Measurements from ENCODE around the gene ZNF565. TPM values are rescaled to one million over a fixed set of nuclear protein-coding genes. Genes with fewer than 3 reads are reported as not detected.

Gene ZNF565
- total and polyA plus RNA-seq, 2 of the 13 experiments (the other 11 are each of a cell fraction or from before 2014, with no cell fraction given) = 1.8 to 5.2 TPM

GRCh38 chr19:36215276-36216123, 1.0 kb upstream of the ZNF565 start (continued):
- TF ChIP-seq, protein P1, sequence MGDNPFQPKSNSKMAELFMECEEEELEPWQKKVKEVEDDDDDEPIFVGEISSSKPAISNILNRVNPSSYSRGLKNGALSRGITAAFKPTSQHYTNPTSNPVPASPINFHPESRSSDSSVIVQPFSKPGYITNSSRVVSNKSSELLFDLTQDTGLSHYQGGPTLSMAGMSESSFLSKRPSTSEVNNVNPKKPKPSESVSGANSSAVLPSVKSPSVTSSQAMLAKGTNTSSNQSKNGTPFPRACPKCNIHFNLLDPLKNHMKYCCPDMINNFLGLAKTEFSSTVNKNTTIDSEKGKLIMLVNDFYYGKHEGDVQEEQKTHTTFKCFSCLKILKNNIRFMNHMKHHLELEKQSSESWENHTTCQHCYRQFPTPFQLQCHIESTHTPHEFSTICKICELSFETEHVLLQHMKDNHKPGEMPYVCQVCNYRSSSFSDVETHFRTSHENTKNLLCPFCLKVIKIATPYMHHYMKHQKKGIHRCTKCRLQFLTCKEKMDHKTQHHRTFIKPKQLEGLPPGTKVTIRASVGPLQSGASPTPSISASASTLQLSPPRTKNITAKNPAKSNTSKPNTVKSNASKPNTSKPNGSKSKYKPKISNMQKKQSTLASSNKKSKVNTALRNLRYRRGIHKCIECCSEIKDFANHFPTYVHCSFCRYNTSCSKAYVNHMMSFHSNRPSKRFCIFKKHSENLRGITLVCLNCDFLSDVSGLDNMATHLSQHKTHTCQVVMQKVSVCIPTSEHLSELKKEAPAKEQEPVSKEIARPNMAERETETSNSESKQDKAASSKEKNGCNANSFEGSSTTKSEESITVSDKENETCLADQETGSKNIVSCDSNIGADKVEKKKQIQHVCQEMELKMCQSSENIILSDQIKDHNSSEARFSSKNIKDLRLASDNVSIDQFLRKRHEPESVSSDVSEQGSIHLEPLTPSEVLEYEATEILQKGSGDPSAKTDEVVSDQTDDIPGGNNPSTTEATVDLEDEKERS (CRISPR knock-in tag; IDR thresholded peaks at IDR 0.05) = no peak
- TF ChIP-seq NFKB2 (CRISPR knock-in tag; IDR thresholded peaks at IDR 0.05; ENCODE audit: borderline replicate concordance) (peak; percentile 59; the same call in 1 of the 2 replicates), ZNF501 (CRISPR knock-in tag; IDR thresholded peaks at IDR 0.05) (no peak; the same call in 1 of the 2 replicates), ZNF605 (CRISPR knock-in tag; IDR thresholded peaks at IDR 0.05) (peak; percentile 4; the same call in 1 of the 2 replicates), ZBTB21 (CRISPR knock-in tag; IDR thresholded peaks at IDR 0.05) (no peak), PHF21A (CRISPR knock-in tag; IDR thresholded peaks at IDR 0.05) (peak; percentile 8; the same call in 1 of the 2 replicates), ZBTB38 (CRISPR knock-in tag; IDR thresholded peaks at IDR 0.05) (0 out of 2 replicates have a peak, but pooled peaks have one; percentile 24), NR3C1 (CRISPR knock-in tag; IDR thresholded peaks at IDR 0.05) (no peak), ZNF850 (CRISPR knock-in tag; conservative IDR thresholded peaks at IDR 0.05) (no peak), SRSF1 (optimal IDR thresholded peaks at IDR 0.05; ENCODE audit: low read depth, low read length) (no peak), CENPX (CRISPR knock-in tag; IDR thresholded peaks at IDR 0.05) (no peak), POLR2G (IDR thresholded peaks at IDR 0.05; ENCODE audit: low read depth, low read length) (peak; percentile 91), TSC22D2 (CRISPR knock-in tag; IDR thresholded peaks at IDR 0.05; ENCODE audit: borderline replicate concordance) (no peak), ZNF333 (CRISPR knock-in tag; IDR thresholded peaks at IDR 0.05; ENCODE audit: borderline replicate concordance) (0 out of 2 replicates have a peak, but pooled peaks have one; percentile 5), ESRRA (CRISPR knock-in tag; IDR thresholded peaks at IDR 0.05; ENCODE audit: low read depth) (peak; percentile 58; the same call in 1 of the 2 replicates), NAIF1 (CRISPR knock-in tag; IDR thresholded peaks at IDR 0.05; ENCODE audit: borderline replicate concordance) (peak; percentile 86), ZNF879 (CRISPR knock-in tag; IDR thresholded peaks at IDR 0.05) (peak; percentile 82; the same call in 1 of the 2 replicates), GFI1 (CRISPR knock-in tag; IDR thresholded peaks at IDR 0.05; ENCODE audit: borderline replicate concordance) (0 out of 2 replicates have a peak, but pooled peaks have one; percentile 66), RNF2 (conservative IDR thresholded peaks at IDR 0.05; ENCODE audit: low read depth) (no peak), AKAP8 (CRISPR knock-in tag; IDR thresholded peaks at IDR 0.05) (0 out of 2 replicates have a peak, but pooled peaks have one; percentile 71)
- TF ChIP-seq, protein P2, sequence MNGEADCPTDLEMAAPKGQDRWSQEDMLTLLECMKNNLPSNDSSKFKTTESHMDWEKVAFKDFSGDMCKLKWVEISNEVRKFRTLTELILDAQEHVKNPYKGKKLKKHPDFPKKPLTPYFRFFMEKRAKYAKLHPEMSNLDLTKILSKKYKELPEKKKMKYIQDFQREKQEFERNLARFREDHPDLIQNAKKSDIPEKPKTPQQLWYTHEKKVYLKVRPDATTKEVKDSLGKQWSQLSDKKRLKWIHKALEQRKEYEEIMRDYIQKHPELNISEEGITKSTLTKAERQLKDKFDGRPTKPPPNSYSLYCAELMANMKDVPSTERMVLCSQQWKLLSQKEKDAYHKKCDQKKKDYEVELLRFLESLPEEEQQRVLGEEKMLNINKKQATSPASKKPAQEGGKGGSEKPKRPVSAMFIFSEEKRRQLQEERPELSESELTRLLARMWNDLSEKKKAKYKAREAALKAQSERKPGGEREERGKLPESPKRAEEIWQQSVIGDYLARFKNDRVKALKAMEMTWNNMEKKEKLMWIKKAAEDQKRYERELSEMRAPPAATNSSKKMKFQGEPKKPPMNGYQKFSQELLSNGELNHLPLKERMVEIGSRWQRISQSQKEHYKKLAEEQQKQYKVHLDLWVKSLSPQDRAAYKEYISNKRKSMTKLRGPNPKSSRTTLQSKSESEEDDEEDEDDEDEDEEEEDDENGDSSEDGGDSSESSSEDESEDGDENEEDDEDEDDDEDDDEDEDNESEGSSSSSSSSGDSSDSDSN (CRISPR knock-in tag; IDR thresholded peaks at IDR 0.05) = 0 out of 2 replicates have a peak, but pooled peaks have one; percentile 9
- TF ChIP-seq, protein P3, sequence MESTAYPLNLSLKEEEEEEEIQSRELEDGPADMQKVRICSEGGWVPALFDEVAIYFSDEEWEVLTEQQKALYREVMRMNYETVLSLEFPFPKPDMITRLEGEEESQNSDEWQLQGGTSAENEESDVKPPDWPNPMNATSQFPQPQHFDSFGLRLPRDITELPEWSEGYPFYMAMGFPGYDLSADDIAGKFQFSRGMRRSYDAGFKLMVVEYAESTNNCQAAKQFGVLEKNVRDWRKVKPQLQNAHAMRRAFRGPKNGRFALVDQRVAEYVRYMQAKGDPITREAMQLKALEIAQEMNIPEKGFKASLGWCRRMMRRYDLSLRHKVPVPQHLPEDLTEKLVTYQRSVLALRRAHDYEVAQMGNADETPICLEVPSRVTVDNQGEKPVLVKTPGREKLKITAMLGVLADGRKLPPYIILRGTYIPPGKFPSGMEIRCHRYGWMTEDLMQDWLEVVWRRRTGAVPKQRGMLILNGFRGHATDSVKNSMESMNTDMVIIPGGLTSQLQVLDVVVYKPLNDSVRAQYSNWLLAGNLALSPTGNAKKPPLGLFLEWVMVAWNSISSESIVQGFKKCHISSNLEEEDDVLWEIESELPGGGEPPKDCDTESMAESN (CRISPR knock-in tag; conservative IDR thresholded peaks at IDR 0.05) = 0 out of 2 replicates have a peak, but pooled peaks have one; percentile 8

Data from HepG2 (cell line).